Activated naive CD8-positive, alpha-beta T cell treated with anti-CD3 and anti-CD28 coated beads for 36 hours (primary cell): Measurements from ENCODE around the gene MRPS18A. TPM values are rescaled to one million over a fixed set of nuclear protein-coding genes. Genes with fewer than 3 reads are reported as not detected.

ENCODE experiments used
- DNase-seq: peaks from one replicate; pipeline ENCODE4 v3.0.0; 2021
- H3K27ac Mint-ChIP-seq: one replicate; pipeline ENCODE4 v1.8.0; 2022; ENCODE audit warnings: mild to moderate bottlenecking, moderate library complexity, mixed read lengths
- H3K27me3 Mint-ChIP-seq: one replicate; pipeline ENCODE4 v1.8.0; 2022; ENCODE audit warnings: mild to moderate bottlenecking, mixed read lengths
- H3K36me3 Mint-ChIP-seq: one replicate; pipeline ENCODE4 v1.8.0; 2021; ENCODE audit warnings: mild to moderate bottlenecking, mixed read lengths
- H3K4me1 Mint-ChIP-seq: one replicate; pipeline ENCODE4 v1.8.0; 2021; ENCODE audit warnings: mixed read lengths
- H3K4me3 Mint-ChIP-seq: one replicate; pipeline ENCODE4 v1.8.0; 2022; ENCODE audit warnings: mild to moderate bottlenecking, moderate library complexity, mixed read lengths
- H3K9me3 Mint-ChIP-seq: one replicate; pipeline ENCODE4 v1.8.0; 2022; ENCODE audit warnings: mixed read lengths
- total RNA-seq, 2 experiments: library from RNA; stranded (reverse); gene quantifications; one replicate each; pipeline ENCODE4 v1.2.3, GENCODE V29; 2021

MRPS18A gene
- 10 to 100 TPM; 63.8 to 65.3 TPM for total RNA-seq

GRCh38 chr6:43687437-43688347, at the start of gene MRPS18A:
Gene MRPS18A, minus strand, starts transcription at chr6:43687791. Its CDS starts 12 bp downstream, at chr6:43687779.
- Mint-ChIP-seq H3K4me1 (peaks cover 43% of the 10 kb centered on the region), H3K4me3 (peak within 1 kb of the TSS; percentile 97), H3K27me3 (peaks cover 3% of the 10 kb centered on the region), H3K36me3 (peaks cover 9% of the 10 kb centered on the region), H3K9me3 (no peaks in the 10 kb centered on the region), H3K27ac (peak within 1 kb of the TSS; percentile 89)
- peak; percentile 87 for DNase-seq

- H3K27ac Mint-ChIP-seq: no peak overlapping the region
- no peaks in the 10 kb centered on the region for H3K27me3 Mint-ChIP-seq
- H3K9me3 Mint-ChIP-seq: peaks cover 4% of the 10 kb centered on the region
- H3K36me3 Mint-ChIP-seq: peaks cover 2% of the 10 kb centered on the region
- peaks cover 20% of the 10 kb centered on the region for H3K4me1 Mint-ChIP-seq
- DNase-seq: no peak
- H3K4me3 Mint-ChIP-seq: no peak overlapping the region
These were observed 49.3 kb upstream of the MRPS18A start for GRCh38 chr6:43736844-43737243.

GRCh38 chr6:43736211-43736786, 48.7 kb upstream of the MRPS18A start:
- no peak overlapping the region for H3K27ac Mint-ChIP-seq

GRCh38 chr6:43735642-43736199, 48.1 kb upstream of the MRPS18A start:
- H3K9me3 Mint-ChIP-seq: peaks cover 12% of the 10 kb centered on the region
- no peaks in the 10 kb centered on the region for H3K27me3 Mint-ChIP-seq
- no peak for DNase-seq
- peaks cover 20% of the 10 kb centered on the region for H3K4me1 Mint-ChIP-seq
- H3K36me3 Mint-ChIP-seq: peaks cover 8% of the 10 kb centered on the region
- no peak overlapping the region for H3K4me3 Mint-ChIP-seq
- no peak overlapping the region for H3K27ac Mint-ChIP-seq

More at GRCh38 chr6:43736211-43736786, 48.7 kb upstream of the MRPS18A start:
- Mint-ChIP-seq H3K4me3 (no peak overlapping the region), H3K4me1 (peaks cover 20% of the 10 kb centered on the region), H3K36me3 (peaks cover 6% of the 10 kb centered on the region), H3K27me3 (no peaks in the 10 kb centered on the region), H3K9me3 (peaks cover 8% of the 10 kb centered on the region)
- DNase-seq: no peak

- H3K27ac Mint-ChIP-seq: peak overlapping the region; percentile 83
- H3K4me3 Mint-ChIP-seq: no peak overlapping the region
- H3K27me3 Mint-ChIP-seq: no peaks in the 10 kb centered on the region
These were observed 46.7 kb upstream of the MRPS18A start for GRCh38 chr6:43734294-43734665.

GRCh38 chr6:43733471-43734293, 46.1 kb upstream of the MRPS18A start:
- Mint-ChIP-seq H3K36me3 (peaks cover 8% of the 10 kb centered on the region), H3K9me3 (peaks cover 16% of the 10 kb centered on the region), H3K4me1 (peaks cover 17% of the 10 kb centered on the region), H3K27me3 (no peaks in the 10 kb centered on the region), H3K4me3 (no peak overlapping the region), H3K27ac (peak overlapping the region; percentile 83)
- DNase-seq: peak; percentile 36

More at GRCh38 chr6:43734294-43734665, 46.7 kb upstream of the MRPS18A start:
- DNase-seq: no peak
- Mint-ChIP-seq H3K36me3 (peaks cover 8% of the 10 kb centered on the region), H3K9me3 (peaks cover 16% of the 10 kb centered on the region), H3K4me1 (peaks cover 17% of the 10 kb centered on the region)

DNA sequence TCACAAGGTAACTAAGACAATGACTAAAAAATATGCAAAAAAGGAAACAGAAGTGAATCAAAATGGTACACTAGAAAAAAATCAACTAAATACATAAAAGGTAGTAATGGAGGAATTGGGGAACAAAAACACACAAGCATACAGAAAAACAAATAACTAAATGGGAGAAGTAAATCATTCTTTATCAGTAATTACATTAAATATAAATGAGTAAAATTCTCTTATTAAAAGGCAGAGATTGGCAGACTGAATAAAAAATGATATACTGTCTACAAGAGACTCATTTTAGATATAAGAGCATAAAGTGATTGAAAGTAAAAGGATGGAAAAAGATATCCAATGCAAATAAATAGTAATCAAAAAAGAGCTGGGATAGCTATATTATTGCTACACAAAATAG, 43.0 kb upstream of the MRPS18A start:
- peaks cover 20% of the 10 kb centered on the region for H3K4me1 Mint-ChIP-seq
- H3K9me3 Mint-ChIP-seq: peaks cover 16% of the 10 kb centered on the region
- H3K27ac Mint-ChIP-seq: no peak overlapping the region
- no peak overlapping the region for H3K4me3 Mint-ChIP-seq
- no peak for DNase-seq
- H3K36me3 Mint-ChIP-seq: peaks cover 8% of the 10 kb centered on the region
- no peaks in the 10 kb centered on the region for H3K27me3 Mint-ChIP-seq

- no peak for DNase-seq
- Mint-ChIP-seq H3K4me1 (peaks cover 28% of the 10 kb centered on the region), H3K27ac (no peak overlapping the region), H3K9me3 (peaks cover 16% of the 10 kb centered on the region), H3K4me3 (no peak overlapping the region), H3K36me3 (peaks cover 8% of the 10 kb centered on the region), H3K27me3 (no peaks in the 10 kb centered on the region)
These were observed 41.9 kb upstream of the MRPS18A start for GRCh38 chr6:43729537-43729936.

DNA sequence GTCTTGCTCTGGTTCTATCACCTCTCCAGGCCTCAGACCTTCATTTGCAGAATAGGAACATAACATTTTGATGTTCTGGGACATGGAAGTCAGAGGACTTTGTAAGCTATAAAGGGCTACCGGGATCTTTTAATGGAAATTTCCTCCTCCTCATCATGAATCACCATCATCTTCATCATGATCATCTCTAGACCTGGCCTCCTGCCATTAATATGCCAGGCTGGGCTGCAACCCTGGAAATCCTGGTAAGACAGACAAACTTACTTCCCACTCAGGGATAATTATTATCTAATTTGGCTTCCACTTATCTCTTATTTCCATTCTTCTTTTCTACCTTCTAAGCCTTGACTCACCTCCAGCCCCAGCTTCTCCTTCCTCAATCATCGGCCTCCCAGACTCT, 41.0 kb upstream of the MRPS18A start:
- Mint-ChIP-seq H3K4me3 (no peak overlapping the region), H3K4me1 (peaks cover 31% of the 10 kb centered on the region), H3K27ac (no peak overlapping the region), H3K27me3 (no peaks in the 10 kb centered on the region), H3K9me3 (peaks cover 16% of the 10 kb centered on the region), H3K36me3 (peaks cover 8% of the 10 kb centered on the region)
- no peak for DNase-seq

GRCh38 chr6:43727634-43728033, 40.0 kb upstream of the MRPS18A start:
- H3K4me1 Mint-ChIP-seq: peaks cover 28% of the 10 kb centered on the region
- H3K27me3 Mint-ChIP-seq: no peaks in the 10 kb centered on the region
- H3K27ac Mint-ChIP-seq: no peak overlapping the region
- H3K36me3 Mint-ChIP-seq: peaks cover 8% of the 10 kb centered on the region
- no peak overlapping the region for H3K4me3 Mint-ChIP-seq
- DNase-seq: no peak
- peaks cover 16% of the 10 kb centered on the region for H3K9me3 Mint-ChIP-seq

GRCh38 chr6:43725643-43726580, 38.3 kb upstream of the MRPS18A start:
- peaks cover 3% of the 10 kb centered on the region for H3K9me3 Mint-ChIP-seq
- H3K4me1 Mint-ChIP-seq: peaks cover 28% of the 10 kb centered on the region
- H3K4me3 Mint-ChIP-seq: peak overlapping the region; percentile 43
- H3K27me3 Mint-ChIP-seq: no peaks in the 10 kb centered on the region
- H3K36me3 Mint-ChIP-seq: no peaks in the 10 kb centered on the region
- peak overlapping the region; percentile 89 for H3K27ac Mint-ChIP-seq
- DNase-seq: no peak

- Mint-ChIP-seq H3K27ac (peak overlapping the region; percentile 89), H3K4me1 (peaks cover 28% of the 10 kb centered on the region), H3K9me3 (peaks cover 2% of the 10 kb centered on the region), H3K4me3 (peak overlapping the region; percentile 65), H3K36me3 (no peaks in the 10 kb centered on the region), H3K27me3 (no peaks in the 10 kb centered on the region)
- peak; percentile 86 for DNase-seq
These were observed 37.5 kb upstream of the MRPS18A start for GRCh38 chr6:43724914-43725642.

- Mint-ChIP-seq H3K9me3 (no peaks in the 10 kb centered on the region), H3K27ac (peak overlapping the region; percentile 89), H3K36me3 (no peaks in the 10 kb centered on the region), H3K27me3 (no peaks in the 10 kb centered on the region), H3K4me1 (peaks cover 28% of the 10 kb centered on the region), H3K4me3 (peak overlapping the region; percentile 65)
- no peak for DNase-seq
These were observed 36.8 kb upstream of the MRPS18A start for GRCh38 chr6:43724354-43724753.
